Tibial artery (tissue), 4 donors: ENCODE results near the gene PRR23E.

ENCODE experiments used
- DNase-seq, 2 donors: peaks; one replicate each; pipeline ENCODE4 v3.0.0-alpha.2; 2019
- H3K27ac ChIP-seq, 2 donors: fragments of 200-600 bp; sonication (generic) in 1 of 2; 1 replicate in 1 of 2; 2 replicates in 1 of 2; pipeline ENCODE4 v1.5.1; 2018 to 2019; ENCODE audit warnings: mild to moderate bottlenecking in 1 of 2
- H3K27me3 ChIP-seq, 2 donors: fragments of 200-600 bp; sonication (generic) in 1 of 2; one replicate each; pipeline versions ENCODE4 v1.5.1 to v1.6.0; 2016 to 2019
- H3K36me3 ChIP-seq, 3 donors: fragments of 200-600 bp; sonication (generic) in 2 of 3; one replicate each; pipeline ENCODE4 v1.5.1; 2016 to 2019; ENCODE audit warnings: mild to moderate bottlenecking in 2 of 3
- H3K4me1 ChIP-seq, 4 donors: fragments of 200-600 bp; sonication (generic) in 2 of 4; 1 replicate in 3 of 4; 2 replicates in 1 of 4; pipeline ENCODE4 v1.5.1; 2016 to 2019
- H3K4me3 ChIP-seq, 2 donors: fragments of 200-600 bp; sonication (generic) in 1 of 2; 1 replicate in 1 of 2; 2 replicates in 1 of 2; pipeline ENCODE4 v1.5.1; 2018 to 2019; ENCODE audit warnings: mild to moderate bottlenecking in 2 of 2
- H3K9me3 ChIP-seq, 3 donors: fragments of 200-600 bp; sonication (generic) in 1 of 3; one replicate each; pipeline ENCODE4 v1.5.1; 2016 to 2019
- intact Hi-C: fragments of 100-400 bp; cut with DNase I; formaldehyde crosslinking; loops from one replicate; pipeline ENCODE4 v1.15.0; 2023; ENCODE audit warnings: low total_unique reads
- TF ChIP-seq, protein P1 (sequence below), 2 experiments: fragments of 200-600 bp in 1 of 2; fragments of 450-650 bp in 1 of 2; IDR thresholded peaks; one replicate each; pipeline ENCODE4 v1.5.1; 2017 to 2019; ENCODE audit warnings: antibody characterized with exemption in 2 of 2, mild to moderate bottlenecking in 1 of 2, moderate library complexity in 1 of 2

Gene PRR23E

DNA sequence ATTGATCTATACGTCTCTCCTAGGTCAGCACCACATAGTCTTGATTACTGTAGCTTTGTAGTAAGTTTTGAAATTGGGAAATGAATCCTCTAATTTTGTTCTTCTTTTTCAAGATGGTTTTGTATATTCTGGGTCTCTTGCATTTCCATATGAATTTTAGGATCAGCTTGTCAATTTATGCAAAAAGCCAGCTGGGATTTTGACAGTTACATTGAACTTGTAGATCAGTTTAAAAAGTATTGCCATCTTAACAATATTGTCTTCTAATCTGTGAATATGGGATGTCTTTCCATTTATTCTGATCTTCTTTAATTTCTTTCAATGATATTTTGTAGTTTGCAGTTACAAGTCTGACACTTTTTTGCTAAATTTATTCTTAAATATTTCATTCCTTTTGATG is 5.6 kb upstream of the PRR23E start:
- no peak for DNase-seq
- no peak overlapping the region for H3K27ac ChIP-seq
- H3K27me3 ChIP-seq: peaks cover 0 to 3% of the 10 kb centered on the region in 2 donors
- no peaks in the 10 kb centered on the region for H3K4me1 ChIP-seq
- TF ChIP-seq, protein P1, sequence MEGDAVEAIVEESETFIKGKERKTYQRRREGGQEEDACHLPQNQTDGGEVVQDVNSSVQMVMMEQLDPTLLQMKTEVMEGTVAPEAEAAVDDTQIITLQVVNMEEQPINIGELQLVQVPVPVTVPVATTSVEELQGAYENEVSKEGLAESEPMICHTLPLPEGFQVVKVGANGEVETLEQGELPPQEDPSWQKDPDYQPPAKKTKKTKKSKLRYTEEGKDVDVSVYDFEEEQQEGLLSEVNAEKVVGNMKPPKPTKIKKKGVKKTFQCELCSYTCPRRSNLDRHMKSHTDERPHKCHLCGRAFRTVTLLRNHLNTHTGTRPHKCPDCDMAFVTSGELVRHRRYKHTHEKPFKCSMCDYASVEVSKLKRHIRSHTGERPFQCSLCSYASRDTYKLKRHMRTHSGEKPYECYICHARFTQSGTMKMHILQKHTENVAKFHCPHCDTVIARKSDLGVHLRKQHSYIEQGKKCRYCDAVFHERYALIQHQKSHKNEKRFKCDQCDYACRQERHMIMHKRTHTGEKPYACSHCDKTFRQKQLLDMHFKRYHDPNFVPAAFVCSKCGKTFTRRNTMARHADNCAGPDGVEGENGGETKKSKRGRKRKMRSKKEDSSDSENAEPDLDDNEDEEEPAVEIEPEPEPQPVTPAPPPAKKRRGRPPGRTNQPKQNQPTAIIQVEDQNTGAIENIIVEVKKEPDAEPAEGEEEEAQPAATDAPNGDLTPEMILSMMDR (IDR thresholded peaks at IDR 0.05): no peak
- intact Hi-C loops: no loop called here
- no peak overlapping the region for H3K4me3 ChIP-seq
- H3K36me3 ChIP-seq: no peaks in the 10 kb centered on the region
- peaks cover 0 to 7% (median 6%) of the 10 kb centered on the region in 3 donors for H3K9me3 ChIP-seq

DNA sequence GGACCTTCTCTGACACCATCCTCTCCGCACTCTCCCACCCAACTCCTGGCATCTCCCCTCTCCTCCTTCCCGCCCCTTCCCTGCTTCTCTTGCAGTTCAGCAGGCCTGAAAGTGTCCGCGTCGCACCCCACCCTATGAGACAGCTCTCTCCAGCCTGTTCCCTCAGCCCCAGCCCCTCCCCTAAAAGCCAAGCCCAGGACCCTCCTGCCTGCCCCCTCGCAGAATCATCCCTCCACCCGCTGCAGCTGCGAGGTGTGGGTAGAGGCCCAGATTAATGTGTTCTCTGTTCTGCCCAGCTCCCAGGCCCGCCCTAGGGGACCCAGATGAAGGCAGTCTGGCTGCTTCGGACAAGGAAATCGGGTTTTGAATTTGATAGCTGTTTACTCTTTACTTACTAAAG is 410 bp downstream of the PRR23E start:
- H3K27ac ChIP-seq: no peak overlapping the region
- peak in 1 of 2 donors; percentile 42 for DNase-seq
- no peak overlapping the region for H3K4me3 ChIP-seq
- TF ChIP-seq, protein P1 (IDR thresholded peaks at IDR 0.05): no peak
- peaks cover 0 to 7% (median under 1%) of the 10 kb centered on the region in 3 donors for H3K9me3 ChIP-seq
- H3K36me3 ChIP-seq: no peaks in the 10 kb centered on the region
- peaks cover 0 to 6% of the 10 kb centered on the region in 2 donors for H3K27me3 ChIP-seq
- no peaks in the 10 kb centered on the region for H3K4me1 ChIP-seq
- intact Hi-C loops: no loop called here

DNA sequence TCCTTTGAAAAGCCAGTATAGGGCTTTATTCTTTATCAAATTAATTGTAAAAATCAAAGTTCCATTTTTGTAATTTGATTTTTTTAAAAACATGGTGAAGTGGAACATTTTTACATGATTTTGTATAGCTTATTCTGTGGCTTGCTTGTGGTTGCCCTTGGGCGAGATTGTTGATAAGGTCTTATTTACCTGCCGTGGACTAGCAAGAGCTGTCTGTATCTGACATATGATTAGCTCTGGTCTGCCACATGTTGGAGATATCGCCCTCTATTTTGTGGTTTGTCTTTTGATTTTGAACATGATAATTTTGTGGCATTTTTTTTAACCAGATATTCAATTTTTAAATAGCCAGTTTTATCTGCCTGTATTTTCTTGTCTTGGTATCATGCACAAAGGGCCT is 844 bp downstream of the PRR23E start:
- H3K4me3 ChIP-seq: no peak overlapping the region
- no peak overlapping the region for H3K27ac ChIP-seq
- peaks cover 0 to 7% (median 0%) of the 10 kb centered on the region in 3 donors for H3K9me3 ChIP-seq
- H3K27me3 ChIP-seq: peaks cover 0 to 6% of the 10 kb centered on the region in 2 donors
- no peaks in the 10 kb centered on the region for H3K4me1 ChIP-seq
- TF ChIP-seq, protein P1 (IDR thresholded peaks at IDR 0.05): no peak
- intact Hi-C loops: no loop called here
- no peak for DNase-seq
- no peaks in the 10 kb centered on the region for H3K36me3 ChIP-seq

DNA sequence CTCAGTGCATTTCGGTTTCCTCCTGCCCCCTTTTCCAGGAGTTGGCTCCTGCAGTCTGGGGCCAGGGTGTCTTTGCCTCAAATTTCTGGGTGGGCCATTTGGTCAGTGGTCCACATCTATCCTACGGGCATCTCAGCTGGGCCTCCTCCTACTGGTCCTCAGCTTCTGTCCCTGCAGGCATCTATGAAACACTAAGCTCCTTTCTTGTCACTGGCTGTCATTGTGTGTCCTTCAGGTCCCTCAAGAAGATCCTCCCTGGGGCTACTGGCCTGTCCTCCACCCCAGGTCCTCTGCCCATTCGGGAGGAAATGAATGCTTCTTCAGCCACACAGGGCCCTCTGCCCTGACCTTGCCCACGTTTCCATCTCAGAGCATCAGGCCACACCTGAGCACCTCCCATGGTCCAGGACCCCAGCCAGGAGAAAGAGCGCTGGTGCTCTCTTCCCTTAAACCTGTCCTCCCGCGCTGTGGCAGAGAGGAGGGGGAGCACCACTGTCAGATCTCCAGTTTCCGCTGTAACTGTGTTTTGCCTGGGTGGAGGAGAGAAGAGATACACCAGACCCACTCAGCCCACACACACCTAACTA is 1.8 kb downstream of the PRR23E start:
- H3K27ac ChIP-seq: no peak overlapping the region
- peaks cover 0 to 6% of the 10 kb centered on the region in 2 donors for H3K27me3 ChIP-seq
- no peak for DNase-seq
- H3K9me3 ChIP-seq: peaks cover 0 to 7% (median 0%) of the 10 kb centered on the region in 3 donors
- TF ChIP-seq, protein P1 (IDR thresholded peaks at IDR 0.05): no peak
- H3K4me3 ChIP-seq: no peak overlapping the region
- intact Hi-C loops: no loop called here
- no peaks in the 10 kb centered on the region for H3K36me3 ChIP-seq
- no peaks in the 10 kb centered on the region for H3K4me1 ChIP-seq

DNA sequence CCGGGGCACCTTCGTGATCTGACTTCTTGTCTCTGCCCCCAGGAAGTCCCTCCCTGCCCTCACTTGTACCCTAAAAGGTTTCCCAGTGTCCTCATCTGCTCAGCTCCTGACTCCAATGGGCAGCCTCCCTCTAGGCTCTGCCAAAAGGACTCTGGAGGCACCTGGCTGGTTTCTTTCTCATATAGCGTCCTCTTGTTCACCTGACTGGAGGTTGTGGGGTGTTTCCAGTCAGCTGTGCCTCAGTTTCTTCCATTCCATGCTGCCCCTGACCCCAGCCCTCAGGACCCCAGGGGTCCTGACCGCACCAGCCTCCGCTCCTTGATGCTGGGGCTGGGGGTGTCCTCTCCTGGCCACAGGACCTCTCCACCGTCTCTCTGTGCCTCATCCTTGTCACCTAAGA is 2.5 kb downstream of the PRR23E start:
- no peaks in the 10 kb centered on the region for H3K4me1 ChIP-seq
- H3K36me3 ChIP-seq: no peaks in the 10 kb centered on the region
- no peak overlapping the region for H3K27ac ChIP-seq
- TF ChIP-seq, protein P1 (IDR thresholded peaks at IDR 0.05): no peak
- no peak overlapping the region for H3K4me3 ChIP-seq
- H3K27me3 ChIP-seq: peaks cover 0 to 12% of the 10 kb centered on the region in 2 donors
- H3K9me3 ChIP-seq: peaks cover 0 to 7% (median 0%) of the 10 kb centered on the region in 3 donors
- intact Hi-C loops: no loop called here
- peak in 1 of 2 donors; percentile 29 for DNase-seq
